ENCODE measurements around the gene TLR9.
"Not testable (repeated sequence)": the region's sequence is repeated elsewhere in the genome, so short reads cannot be mapped to it uniquely, and the experiment has no call there.

The TLR9 gene

GRCh38 chr3:52188556-52188955 lies 36.9 kb downstream of the TLR9 start:
- no peak for DNase-seq

GRCh38 chr3:52186729-52187128 lies 38.7 kb downstream of the TLR9 start:
- DNase-seq: no peak

GRCh38 chr3:52185837-52186236 lies 39.6 kb downstream of the TLR9 start:
- DNase-seq: no peak

- DNase-seq: no peak
These were observed 40.1 kb downstream of the TLR9 start for GRCh38 chr3:52185311-52185710.

GRCh38 chr3:52184690-52185089 lies 40.8 kb downstream of the TLR9 start:
- DNase-seq: no peak

GRCh38 chr3:52183786-52184445 lies 41.5 kb downstream of the TLR9 start:
- DNase-seq: no peak

GRCh38 chr3:52182691-52183090 lies 42.8 kb downstream of the TLR9 start:
- no peak for DNase-seq

GRCh38 chr3:52182196-52182595 lies 43.2 kb downstream of the TLR9 start:
- no peak for DNase-seq

GRCh38 chr3:52181543-52181942 lies 43.9 kb downstream of the TLR9 start:
- DNase-seq: no peak

GRCh38 chr3:52178537-52178936 lies 46.9 kb downstream of the TLR9 start:
- DNase-seq: no peak

GRCh38 chr3:52178126-52178525 lies 47.3 kb downstream of the TLR9 start:
- DNase-seq: not testable (repeated sequence)

GRCh38 chr3:52177701-52178042 lies 47.8 kb downstream of the TLR9 start:
- no peak for DNase-seq

- no peak for DNase-seq
These were observed 48.3 kb downstream of the TLR9 start for GRCh38 chr3:52176951-52177700.

- DNase-seq: no peak
These were observed 49.2 kb downstream of the TLR9 start for GRCh38 chr3:52176180-52176752.

GRCh38 chr3:52175416-52176179 lies 49.8 kb downstream of the TLR9 start:
- no peak for DNase-seq

GRCh38 chr3:52174896-52175295 lies 50.5 kb downstream of the TLR9 start:
- DNase-seq: no peak

GRCh38 chr3:52173101-52173500 lies 52.3 kb downstream of the TLR9 start:
- no peak for DNase-seq

GRCh38 chr3:52172262-52172757 lies 53.1 kb downstream of the TLR9 start:
- DNase-seq: no peak

GRCh38 chr3:52171514-52172261 lies 53.8 kb downstream of the TLR9 start:
- no peak for DNase-seq
